ENCODE data around the gene ATP8B3.

ATP8B3 gene

GRCh38 chr19:1855040-1855827, 43.2 kb upstream of the ATP8B3 start:
- TF ChIP-seq GATA3 (IDR thresholded peaks at IDR 0.05; ENCODE audit: low read depth, low read length) (no peak), GATA2 (IDR thresholded peaks at IDR 0.05; ENCODE audit: low read depth, low read length) (no peak)

- no peak for TF ChIP-seq GATA3 (IDR thresholded peaks at IDR 0.05; ENCODE audit: low read depth, low read length)
- TF ChIP-seq GATA2 (IDR thresholded peaks at IDR 0.05; ENCODE audit: low read depth, low read length): no peak
Observed at GRCh38 chr19:1854542-1855039, 42.5 kb upstream of the ATP8B3 start.

GRCh38 chr19:1854039-1854541, 42.0 kb upstream of the ATP8B3 start:
- TF ChIP-seq GATA2 (IDR thresholded peaks at IDR 0.05; ENCODE audit: low read depth, low read length) (no peak), GATA3 (IDR thresholded peaks at IDR 0.05; ENCODE audit: low read depth, low read length) (no peak)

- TF ChIP-seq GATA2 (IDR thresholded peaks at IDR 0.05; ENCODE audit: low read depth, low read length) (no peak), GATA3 (IDR thresholded peaks at IDR 0.05; ENCODE audit: low read depth, low read length) (no peak)
Observed at GRCh38 chr19:1853295-1854038, 41.4 kb upstream of the ATP8B3 start.

- TF ChIP-seq GATA3 (IDR thresholded peaks at IDR 0.05; ENCODE audit: low read depth, low read length) (no peak), GATA2 (IDR thresholded peaks at IDR 0.05; ENCODE audit: low read depth, low read length) (no peak)
Observed at GRCh38 chr19:1852581-1853128, 40.6 kb upstream of the ATP8B3 start.

- TF ChIP-seq GATA3 (IDR thresholded peaks at IDR 0.05; ENCODE audit: low read depth, low read length) (no peak), GATA2 (IDR thresholded peaks at IDR 0.05; ENCODE audit: low read depth, low read length) (no peak)
Observed at GRCh38 chr19:1851654-1852580, 39.8 kb upstream of the ATP8B3 start.

- TF ChIP-seq GATA2 (IDR thresholded peaks at IDR 0.05; ENCODE audit: low read depth, low read length) (no peak), GATA3 (IDR thresholded peaks at IDR 0.05; ENCODE audit: low read depth, low read length) (no peak)
Observed at GRCh38 chr19:1850809-1851653, 39.0 kb upstream of the ATP8B3 start.

GRCh38 chr19:1849886-1850398, 37.9 kb upstream of the ATP8B3 start:
- TF ChIP-seq GATA2 (IDR thresholded peaks at IDR 0.05; ENCODE audit: low read depth, low read length): no peak
- no peak for TF ChIP-seq GATA3 (IDR thresholded peaks at IDR 0.05; ENCODE audit: low read depth, low read length)

- TF ChIP-seq GATA2 (IDR thresholded peaks at IDR 0.05; ENCODE audit: low read depth, low read length) (no peak), GATA3 (IDR thresholded peaks at IDR 0.05; ENCODE audit: low read depth, low read length) (no peak)
Observed at GRCh38 chr19:1849132-1849474, 37.0 kb upstream of the ATP8B3 start.

- TF ChIP-seq GATA2 (IDR thresholded peaks at IDR 0.05; ENCODE audit: low read depth, low read length): no peak
- TF ChIP-seq GATA3 (IDR thresholded peaks at IDR 0.05; ENCODE audit: low read depth, low read length): no peak
Observed at GRCh38 chr19:1848399-1849131, 36.5 kb upstream of the ATP8B3 start, which contains the start of gene REXO1. REXO1 (minus strand) TSS chr19:1848483; CDS start chr19:1848358, 125 bp downstream.

- TF ChIP-seq GATA2 (IDR thresholded peaks at IDR 0.05; ENCODE audit: low read depth, low read length) (no peak), GATA3 (IDR thresholded peaks at IDR 0.05; ENCODE audit: low read depth, low read length) (no peak)
Observed at GRCh38 chr19:1847684-1848398, 35.8 kb upstream of the ATP8B3 start.

All from SH-SY5Y (cell line).